HG03558 (cell line): ENCODE measurements around the gene FRK.

Experiments used
- ATAC-seq: cut with Tn5 transposase; IDR thresholded peaks from one replicate; pipeline ENCODE4 v1.9.1; 2021; ENCODE audit warnings: moderate number of reproducible peaks; ENCODE audit not compliant: unreplicated experiment; ENCODE audit errors: extremely low read depth

FRK gene

DNA sequence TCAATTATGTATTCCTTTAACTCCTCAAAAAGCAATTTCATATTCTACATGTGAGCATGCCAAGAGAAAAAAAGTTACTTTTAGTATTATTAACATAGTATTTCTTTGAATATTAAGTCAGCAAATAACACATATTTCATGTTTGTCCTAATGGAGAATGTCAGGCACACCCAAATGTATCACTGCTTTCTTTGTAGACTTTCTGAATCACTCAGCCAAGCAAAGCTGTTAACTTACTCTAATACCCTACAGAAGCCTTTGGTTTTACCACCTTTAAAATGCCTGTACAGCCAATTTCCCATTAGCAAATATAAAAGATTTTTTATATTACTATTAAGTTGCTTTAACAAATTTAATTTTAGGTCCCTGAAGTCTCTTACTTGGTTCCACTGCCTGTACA, 23.8 kb downstream of the FRK start:
- no peak for ATAC-seq

- no peak for ATAC-seq
These were observed 24.5 kb downstream of the FRK start for GRCh38 chr6:116036075-116036773.

DNA sequence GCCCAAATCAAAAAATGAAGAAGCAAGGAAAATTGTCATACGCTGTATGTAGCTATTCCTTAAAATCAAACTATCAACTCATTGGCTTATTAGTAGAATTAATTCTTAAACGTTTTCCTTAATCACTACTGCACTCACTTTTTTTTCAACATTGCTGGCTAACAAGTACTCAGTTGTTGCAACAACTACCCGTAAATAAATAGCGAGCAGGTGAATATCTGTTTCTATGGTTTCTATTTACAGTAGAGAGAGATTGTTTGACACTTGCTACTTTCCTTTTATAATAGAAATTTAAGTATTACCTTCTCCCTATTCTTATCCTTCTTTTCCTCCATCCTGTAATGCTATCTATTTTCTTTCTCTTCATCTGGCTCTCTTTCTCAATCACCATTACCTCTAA, 25.1 kb downstream of the FRK start:
- ATAC-seq: no peak

- no peak for ATAC-seq
These were observed 26.4 kb downstream of the FRK start for GRCh38 chr6:116034327-116034726.

DNA sequence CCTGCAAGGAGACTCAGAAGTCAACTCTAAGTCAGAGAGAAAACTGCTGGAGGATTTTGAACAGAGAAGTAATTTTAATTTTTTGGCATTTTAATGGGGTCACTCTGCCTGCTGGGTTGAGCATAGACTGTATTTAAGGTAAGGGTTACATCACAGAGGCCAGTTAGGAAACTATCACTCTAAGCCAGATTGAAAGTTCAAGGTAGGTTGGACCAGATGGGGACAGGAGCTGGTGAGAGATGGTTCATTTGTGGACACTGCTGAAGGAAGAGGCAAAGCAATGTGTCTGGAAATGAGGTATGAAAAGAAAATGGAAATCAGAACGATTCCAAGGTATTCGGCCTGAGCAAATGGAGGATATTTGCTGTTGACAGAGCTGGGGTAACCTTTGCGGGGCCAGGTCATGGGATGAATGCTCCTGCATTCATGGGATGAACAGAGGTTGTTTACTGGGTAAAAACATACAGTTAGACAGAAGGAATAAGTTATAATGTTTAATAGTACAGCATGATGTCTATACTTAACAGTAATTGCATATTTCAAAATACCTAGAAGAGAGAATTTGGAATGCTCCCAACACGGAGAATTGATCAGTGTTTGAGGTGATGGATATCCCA, 26.9 kb downstream of the FRK start:
- ATAC-seq: no peak

DNA sequence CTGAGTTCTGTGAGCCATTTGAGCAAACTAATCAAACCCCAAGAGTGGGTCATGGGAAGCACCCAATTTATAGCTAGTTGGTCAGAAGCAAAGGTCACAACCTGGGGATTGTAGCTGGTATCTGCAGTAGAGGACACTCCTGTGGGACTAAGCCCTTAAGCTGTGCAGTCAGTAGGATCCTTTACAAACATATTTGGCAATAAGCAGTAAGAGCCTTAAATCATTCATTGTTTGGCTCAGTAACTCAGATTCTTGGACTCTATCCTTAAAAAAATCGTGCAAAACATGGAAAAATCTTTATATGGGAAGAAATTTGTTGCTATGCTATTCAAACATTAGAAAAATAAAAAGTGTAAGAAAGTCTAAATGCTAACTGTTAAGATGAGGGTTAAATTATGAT, 29.9 kb downstream of the FRK start:
- ATAC-seq: no peak

- ATAC-seq: peak; percentile 33
These were observed 31.2 kb downstream of the FRK start for GRCh38 chr6:116029535-116029934.

DNA sequence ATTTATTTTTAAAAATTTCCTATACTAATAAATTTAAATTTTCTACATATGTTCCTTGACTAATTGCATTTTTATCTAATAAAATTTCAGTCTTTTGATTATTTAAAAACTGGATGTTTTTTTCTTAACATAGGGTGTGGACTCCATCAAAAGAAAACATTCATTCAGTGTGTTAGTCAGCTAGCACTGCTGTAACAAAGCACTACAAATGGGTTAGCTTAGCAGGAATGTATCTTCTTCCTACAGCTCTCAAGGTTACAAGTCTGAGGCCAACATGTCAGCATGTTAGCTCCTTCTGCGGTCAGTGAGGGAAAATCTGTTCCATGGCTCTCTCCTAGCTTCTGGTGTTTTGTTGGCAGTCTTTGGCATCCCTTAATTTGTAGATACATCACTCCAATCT, 32.5 kb downstream of the FRK start:
- ATAC-seq: no peak

GRCh38 chr6:116027801-116028200, 32.9 kb downstream of the FRK start:
- peak; percentile 48 for ATAC-seq

- ATAC-seq: no peak
These were observed 35.3 kb downstream of the FRK start for GRCh38 chr6:116025405-116025804.

DNA sequence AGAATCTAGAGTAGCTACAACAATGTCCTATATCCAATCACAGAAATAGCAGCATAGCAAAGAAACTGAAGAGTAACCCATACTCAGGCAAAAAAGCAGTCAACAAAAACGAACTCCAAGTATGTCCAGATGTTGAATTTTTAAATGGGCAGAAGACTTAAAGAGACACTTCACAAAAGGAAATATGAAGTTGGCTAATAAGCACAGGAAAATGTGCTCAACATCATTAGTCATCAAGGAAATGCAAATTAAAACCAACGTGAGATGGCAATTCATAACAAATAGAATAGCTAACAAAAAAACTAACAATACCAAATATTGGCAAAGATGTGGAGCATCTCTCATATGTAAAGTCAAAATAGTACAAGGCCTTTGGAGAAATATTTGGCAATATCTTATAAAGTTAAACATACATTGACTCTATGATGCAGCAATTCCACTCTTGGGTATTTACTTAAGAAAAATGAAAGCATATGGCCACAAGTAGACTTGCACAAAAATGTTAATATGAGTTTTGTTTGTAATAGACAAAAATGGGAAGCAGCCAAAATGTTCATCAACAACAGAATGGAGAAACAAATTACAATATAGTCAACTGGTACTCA, 37.7 kb downstream of the FRK start:
- ATAC-seq: no peak

DNA sequence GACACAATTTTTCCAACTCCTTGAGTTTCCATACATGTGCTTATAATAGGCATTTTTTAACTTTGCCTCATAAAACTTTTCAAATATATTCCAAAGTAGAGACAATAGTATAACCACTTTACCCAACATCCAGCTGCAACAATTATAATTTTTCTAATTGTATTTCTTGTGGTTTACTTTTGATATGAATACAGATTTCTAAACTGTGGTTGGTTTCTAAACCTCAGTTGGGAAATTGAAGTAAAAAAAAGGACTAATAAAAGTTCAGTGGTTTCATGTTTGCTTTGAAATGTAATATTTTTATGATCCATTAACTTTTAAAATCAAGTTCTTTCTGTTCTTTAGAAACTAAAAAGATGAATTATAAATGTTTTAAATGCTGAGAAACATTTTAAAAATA, 40.0 kb downstream of the FRK start:
- no peak for ATAC-seq

- peak; percentile 82 for ATAC-seq
These were observed 41.3 kb downstream of the FRK start for GRCh38 chr6:116019428-116019827.

- no peak for ATAC-seq
These were observed 41.7 kb downstream of the FRK start for GRCh38 chr6:116018976-116019375.

- ATAC-seq: no peak
These were observed 43.0 kb downstream of the FRK start for GRCh38 chr6:116017546-116018295.

- no peak for ATAC-seq
These were observed 43.7 kb downstream of the FRK start for GRCh38 chr6:116016846-116017545.

GRCh38 chr6:116015983-116016382, 44.7 kb downstream of the FRK start:
- no peak for ATAC-seq

DNA sequence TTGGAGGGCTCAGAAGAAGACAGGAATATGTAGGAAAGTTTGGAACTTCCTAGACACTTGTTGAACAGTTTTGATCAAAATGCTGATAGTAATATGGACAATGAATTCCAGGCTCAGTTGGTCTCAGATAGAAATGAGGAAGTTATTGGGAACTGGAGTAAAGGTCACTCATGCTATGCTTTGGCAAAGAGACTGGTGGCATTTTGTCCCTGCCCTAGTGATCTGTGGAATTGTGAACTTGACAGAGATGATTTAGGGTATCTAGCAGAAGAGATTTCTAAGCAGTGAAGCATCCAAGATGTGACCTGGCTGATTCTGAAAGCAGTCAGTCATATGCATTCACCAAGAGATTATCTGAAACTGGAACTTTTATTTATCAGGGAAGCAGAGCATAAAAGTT, 45.1 kb downstream of the FRK start:
- no peak for ATAC-seq

DNA sequence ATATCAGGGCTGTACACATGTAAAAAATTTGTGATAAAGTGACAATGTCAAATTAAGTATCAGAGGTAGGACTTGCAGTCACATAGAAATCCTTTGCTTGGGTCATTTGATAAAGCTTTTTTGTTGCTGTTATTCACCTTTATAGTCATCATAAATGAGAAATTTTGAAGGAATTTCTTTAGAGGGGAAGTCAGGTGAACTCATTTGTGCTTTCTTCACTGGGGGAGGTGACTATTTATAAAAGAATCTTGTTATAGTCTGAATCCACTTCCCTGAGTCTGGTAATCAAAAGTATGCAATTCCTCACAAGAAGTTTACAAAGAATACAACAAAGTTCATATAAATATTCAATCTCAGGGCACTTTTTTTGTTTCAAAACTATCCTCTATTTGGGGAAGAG, 47.7 kb downstream of the FRK start:
- no peak for ATAC-seq

DNA sequence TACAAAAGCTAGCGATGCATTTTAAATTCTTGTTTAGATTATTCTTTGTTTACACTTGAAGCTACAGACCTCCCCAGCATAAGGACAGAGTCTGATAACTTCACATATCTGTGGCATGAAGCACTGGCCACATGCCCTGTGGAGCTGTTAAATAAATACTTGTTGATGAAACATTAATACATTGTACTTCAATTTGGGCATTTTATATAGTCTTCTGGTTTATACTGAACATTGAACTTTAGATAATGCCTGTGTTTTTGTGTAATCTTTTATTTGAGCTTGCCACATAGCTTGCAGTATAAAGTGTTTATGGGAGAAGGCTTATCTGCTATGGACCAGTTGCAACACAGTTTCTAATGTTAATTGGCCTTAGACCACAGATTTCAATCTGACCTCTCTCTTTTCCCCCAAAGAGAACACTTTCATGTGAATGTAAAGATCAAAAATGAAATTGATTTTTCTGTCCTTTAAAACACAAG, 48.2 kb downstream of the FRK start:
- no peak for ATAC-seq
